Measurements from ENCODE around the gene KREMEN1. TPM values are rescaled to one million over a fixed set of nuclear protein-coding genes. Genes with fewer than 3 reads are reported as not detected.

Gene KREMEN1
- total and polyA plus RNA-seq, 10 of the 15 experiments (the other 5 are each of a cell fraction or from before 2014, with no cell fraction given), result 0.10 to 2.5 (median 0.20) TPM; not detected in 1

GRCh38 chr22:29044657-29045176 is 28.1 kb upstream of the KREMEN1 start:
- peaks cover 0 to 15% of the 10 kb centered on the region in 2 experiments; a peak in 2 of 4 replicates for H3K36me3 ChIP-seq (ENCODE audit: control insufficient read depth in 2 of 2, insufficient read depth in 2 of 2, low read length in 1 of 2)
- POLR2A ChIA-PET, result interaction anchor here (0.6 kb wide), 2 partner anchors 78 to 199 kb away, joined by 4 to 6 read pairs; no protein-coding TSS in a partner anchor
- no TSS peak for BruUV-seq (replicated peaks)
- ATAC-seq (no peak), DNase-seq (ENCODE audit: low read depth, low spot score) (no peak), FAIRE-seq (peak; percentile 31)
- no peak overlapping the region for H3K27ac ChIP-seq (ENCODE audit: control insufficient read depth, insufficient read depth)
- 46% methylated on average over 13 of the region's 13 CpGs for WGBS (ENCODE audit: insufficient coverage, insufficient replicate concordance, low lambda C conversion rate, missing lambda C conversion rate)
- no peak overlapping the region for H3K4me2 ChIP-seq (ENCODE audit: control insufficient read depth, insufficient read depth)
- CTCF ChIA-PET, result interaction anchor here (5.5 kb wide), 1 partner anchor 201 kb away, joined by 28 read pairs; no protein-coding TSS in a partner anchor
- no peaks in the 10 kb centered on the region; a peak in 1 of 4 replicates for H3K27me3 ChIP-seq (replicated peaks in 1 of 2; ENCODE audit: control insufficient read depth in 2 of 2, insufficient read depth in 2 of 2, low read length in 1 of 2)
- H3K79me2 ChIP-seq (ENCODE audit: control insufficient read depth, insufficient read depth, low read length), result no peaks in the 10 kb centered on the region
- intact Hi-C loops (cut with micrococcal nuclease; ENCODE audit: unreplicated experiment), result loop anchor here (10.0 kb wide), 1 partner anchor 110 kb away; no protein-coding TSS in a partner anchor
- no peaks in the 10 kb centered on the region for H3K4me1 ChIP-seq (ENCODE audit: control insufficient read depth, insufficient read depth, low read length)
- RAD21 ChIA-PET (ENCODE audit: unreplicated experiment), result interaction anchor here (0.8 kb wide), 1 partner anchor 109 kb away, joined by 3 read pairs; no protein-coding TSS in a partner anchor
- H3K4me3 ChIP-seq, result no peak overlapping the region
- H4K20me1 ChIP-seq (ENCODE audit: control insufficient read depth, insufficient read depth), result no peaks in the 10 kb centered on the region
- SMC1A ChIA-PET (ENCODE audit: uncharacterized antibody, unreplicated experiment), result interaction anchor here (1.2 to 3.0 kb wide), 2 partner anchors 26 to 109 kb away, joined by 3 to 7 read pairs; no protein-coding TSS in a partner anchor
- no peak overlapping the region for H2AFZ ChIP-seq (ENCODE audit: control insufficient read depth, low read depth, low read length)
- H3K9me3 ChIP-seq (replicated peaks; ENCODE audit: control insufficient read depth, insufficient read depth, low read length), result no peaks in the 10 kb centered on the region
- no peak overlapping the region for H3K9ac ChIP-seq (ENCODE audit: control insufficient read depth, insufficient read depth, low read length)
- in situ Hi-C loops (cut with MboI), result loop anchor here (25.0 kb wide), 1 partner anchor 1007 kb away; no protein-coding TSS in a partner anchor
- TF ChIP-seq CREM (IDR thresholded peaks at IDR 0.05; ENCODE audit: low read depth) (no peak), SMC3 (IDR thresholded peaks at IDR 0.05; ENCODE audit: borderline replicate concordance, low read length) (no peak), ZNF274 (IDR thresholded peaks at IDR 0.05; ENCODE audit: insufficient read depth, insufficient read length) (no peak), ZNF384 (IDR thresholded peaks at IDR 0.05; ENCODE audit: borderline replicate concordance, low read depth, low read length) (no peak), IRF3 (IDR thresholded peaks at IDR 0.05) (no peak), TAF1 (IDR thresholded peaks at IDR 0.05; ENCODE audit: borderline replicate concordance, low read depth, low read length) (no peak), SP1 (IDR thresholded peaks at IDR 0.05; ENCODE audit: low read depth, low read length) (no peak), YBX1 (IDR thresholded peaks at IDR 0.05) (no peak), CTCF (IDR thresholded peaks at IDR 0.05 in 2 of 3, conservative IDR thresholded peaks at IDR 0.05 in 1 of 3; ENCODE audit: control insufficient read depth in 2 of 3, extremely low read depth in 1 of 3, insufficient read depth in 1 of 3, low read depth in 3 of 3, low read length in 3 of 3) (no peak), ELK1 (IDR thresholded peaks at IDR 0.05; ENCODE audit: low read depth, low read length) (no peak), BCL11A (IDR thresholded peaks at IDR 0.05; ENCODE audit: low read depth, low read length) (no peak), KAT2A (conservative IDR thresholded peaks at IDR 0.05; ENCODE audit: control insufficient read depth, low read depth, low read length) (no peak)
